GM21390 (cell line): ENCODE measurements around the gene PLCXD3.
A peak's percentile ranks its signal among the peaks of the same experiment; 100 is the strongest.

Source experiments
- ATAC-seq: cut with Tn5 transposase; IDR thresholded peaks from one replicate; pipeline ENCODE4 v1.9.1; 2021; ENCODE audit not compliant: unreplicated experiment

Gene PLCXD3

GRCh38 chr5:41290810-41291209 is 219.6 kb downstream of the PLCXD3 start:
- no peak for ATAC-seq

- no peak for ATAC-seq
Observed at GRCh38 chr5:41289970-41290464, 220.4 kb downstream of the PLCXD3 start.

GRCh38 chr5:41286696-41287095 is 223.7 kb downstream of the PLCXD3 start:
- ATAC-seq: no peak

GRCh38 chr5:41286165-41286564 is 224.2 kb downstream of the PLCXD3 start:
- no peak for ATAC-seq

- no peak for ATAC-seq
Observed at GRCh38 chr5:41284938-41285337, 225.5 kb downstream of the PLCXD3 start.

GRCh38 chr5:41281215-41281810 is 229.1 kb downstream of the PLCXD3 start:
- no peak for ATAC-seq

GRCh38 chr5:41279040-41279439 is 231.4 kb downstream of the PLCXD3 start:
- ATAC-seq: no peak

GRCh38 chr5:41277476-41278245 is 232.7 kb downstream of the PLCXD3 start:
- no peak for ATAC-seq

- ATAC-seq: peak; percentile 76
Observed at GRCh38 chr5:41275813-41276512, 234.4 kb downstream of the PLCXD3 start.

GRCh38 chr5:41270423-41271251 is 239.8 kb downstream of the PLCXD3 start:
- peak; percentile 77 for ATAC-seq

GRCh38 chr5:41268894-41269293 is 241.5 kb downstream of the PLCXD3 start:
- ATAC-seq: no peak

GRCh38 chr5:41266377-41266776 is 244.0 kb downstream of the PLCXD3 start:
- ATAC-seq: no peak

- no peak for ATAC-seq
Observed at GRCh38 chr5:41264019-41264418, 246.4 kb downstream of the PLCXD3 start.

- ATAC-seq: no peak
Observed at GRCh38 chr5:41263335-41263734, 247.1 kb downstream of the PLCXD3 start.
